GM10266 (cell line): ENCODE data around the gene PRKAB1.
"Not testable (repeated sequence)": the region's sequence is repeated elsewhere in the genome, so short reads cannot be mapped to it uniquely, and the experiment has no call there.

Experiments used
- DNase-seq: peaks from one replicate; pipeline ENCODE4 v3.0.0; 2012; ENCODE audit errors: extremely low spot score
- TF ChIP-seq, protein P1 (sequence below): IDR thresholded peaks from 2 replicates; pipeline ENCODE4 v1.5.1; 2012; ENCODE audit warnings: mild to moderate bottlenecking, low read depth; ENCODE audit not compliant: control insufficient read depth, insufficient read depth; ENCODE audit errors: missing control alignments

PRKAB1 gene

GRCh38 chr12:119649202-119649808 lies 18.6 kb upstream of the PRKAB1 start:
- peak; percentile 51 for DNase-seq

GRCh38 chr12:119652665-119653064 lies 15.3 kb upstream of the PRKAB1 start:
- DNase-seq, result no peak
- TF ChIP-seq, protein P1, sequence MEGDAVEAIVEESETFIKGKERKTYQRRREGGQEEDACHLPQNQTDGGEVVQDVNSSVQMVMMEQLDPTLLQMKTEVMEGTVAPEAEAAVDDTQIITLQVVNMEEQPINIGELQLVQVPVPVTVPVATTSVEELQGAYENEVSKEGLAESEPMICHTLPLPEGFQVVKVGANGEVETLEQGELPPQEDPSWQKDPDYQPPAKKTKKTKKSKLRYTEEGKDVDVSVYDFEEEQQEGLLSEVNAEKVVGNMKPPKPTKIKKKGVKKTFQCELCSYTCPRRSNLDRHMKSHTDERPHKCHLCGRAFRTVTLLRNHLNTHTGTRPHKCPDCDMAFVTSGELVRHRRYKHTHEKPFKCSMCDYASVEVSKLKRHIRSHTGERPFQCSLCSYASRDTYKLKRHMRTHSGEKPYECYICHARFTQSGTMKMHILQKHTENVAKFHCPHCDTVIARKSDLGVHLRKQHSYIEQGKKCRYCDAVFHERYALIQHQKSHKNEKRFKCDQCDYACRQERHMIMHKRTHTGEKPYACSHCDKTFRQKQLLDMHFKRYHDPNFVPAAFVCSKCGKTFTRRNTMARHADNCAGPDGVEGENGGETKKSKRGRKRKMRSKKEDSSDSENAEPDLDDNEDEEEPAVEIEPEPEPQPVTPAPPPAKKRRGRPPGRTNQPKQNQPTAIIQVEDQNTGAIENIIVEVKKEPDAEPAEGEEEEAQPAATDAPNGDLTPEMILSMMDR, result no peak

More at GRCh38 chr12:119649202-119649808, 18.6 kb upstream of the PRKAB1 start:
- TF ChIP-seq, protein P1, result peak; percentile 54

- DNase-seq, result not testable (repeated sequence)
Observed at GRCh38 chr12:119657001-119657400, 10.9 kb upstream of the PRKAB1 start.

GRCh38 chr12:119658166-119658565 lies 9.8 kb upstream of the PRKAB1 start:
- DNase-seq, result not testable (repeated sequence)

DNA sequence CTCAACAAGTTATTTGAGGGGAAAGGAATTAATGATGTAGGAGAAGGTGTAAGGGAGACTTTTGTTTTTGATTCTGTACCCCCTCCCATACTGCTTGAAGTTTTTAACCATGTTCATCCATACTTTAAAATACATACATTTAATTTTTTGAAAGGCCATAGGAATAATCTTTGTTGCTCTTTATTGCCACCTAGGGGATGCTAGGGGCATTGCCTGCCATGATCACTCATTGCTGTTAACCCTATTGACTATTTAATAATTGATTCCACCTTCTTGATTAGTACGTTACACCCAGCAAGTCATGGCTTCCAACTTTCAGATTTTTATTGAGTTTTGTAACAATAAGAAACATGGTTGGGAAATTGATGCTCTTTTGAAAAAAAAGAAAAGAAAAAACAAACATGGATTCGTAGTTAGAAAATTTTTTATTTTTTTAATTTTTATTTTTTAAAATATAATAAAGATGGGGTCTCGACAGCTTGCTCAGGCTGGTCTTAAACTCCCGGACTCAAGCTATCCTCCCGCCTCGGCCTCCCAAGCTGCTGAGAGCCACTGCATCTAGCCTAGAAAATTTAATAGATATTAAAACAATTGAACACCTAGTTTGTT lies 8.5 kb upstream of the PRKAB1 start:
- DNase-seq, result peak; percentile 64
- TF ChIP-seq, protein P1, result peak; percentile 80

- TF ChIP-seq, protein P1, result no peak
- no peak for DNase-seq
Observed at GRCh38 chr12:119660076-119660475, 7.9 kb upstream of the PRKAB1 start.

- TF ChIP-seq, protein P1, result no peak
- DNase-seq, result no peak
Observed at GRCh38 chr12:119661882-119662281, 6.1 kb upstream of the PRKAB1 start.

DNA sequence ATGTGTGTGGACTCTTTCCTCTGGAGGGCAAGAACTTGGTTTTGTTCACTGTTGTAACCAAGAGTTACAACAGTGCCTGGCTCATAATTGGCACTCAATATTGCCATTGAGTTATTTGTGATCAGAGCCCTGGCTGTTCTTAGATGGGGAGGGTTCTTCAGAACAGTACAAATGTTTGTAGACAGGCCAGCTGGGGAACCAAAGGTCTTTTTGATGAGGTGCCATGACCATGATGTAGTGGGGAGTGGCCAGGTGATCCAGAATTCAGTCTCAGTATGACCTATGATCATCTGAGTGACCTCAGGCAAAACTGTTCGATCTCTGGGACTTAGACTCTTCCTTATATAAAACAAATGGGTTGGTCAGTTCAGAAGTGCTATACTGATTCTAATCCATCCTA lies 3.3 kb upstream of the PRKAB1 start:
- TF ChIP-seq, protein P1, result no peak
- DNase-seq, result no peak
